MV-4-11 (cell line): ENCODE data around the gene ANK2.
"Not testable (repeated sequence)": the region's sequence is repeated elsewhere in the genome, so short reads cannot be mapped to it uniquely, and the experiment has no call there.

ENCODE experiments used
- DNase-seq: peaks from one replicate; lab custom pipeline; 2025; lab: John Stamatoyannopoulos, UW

Gene ANK2

DNA sequence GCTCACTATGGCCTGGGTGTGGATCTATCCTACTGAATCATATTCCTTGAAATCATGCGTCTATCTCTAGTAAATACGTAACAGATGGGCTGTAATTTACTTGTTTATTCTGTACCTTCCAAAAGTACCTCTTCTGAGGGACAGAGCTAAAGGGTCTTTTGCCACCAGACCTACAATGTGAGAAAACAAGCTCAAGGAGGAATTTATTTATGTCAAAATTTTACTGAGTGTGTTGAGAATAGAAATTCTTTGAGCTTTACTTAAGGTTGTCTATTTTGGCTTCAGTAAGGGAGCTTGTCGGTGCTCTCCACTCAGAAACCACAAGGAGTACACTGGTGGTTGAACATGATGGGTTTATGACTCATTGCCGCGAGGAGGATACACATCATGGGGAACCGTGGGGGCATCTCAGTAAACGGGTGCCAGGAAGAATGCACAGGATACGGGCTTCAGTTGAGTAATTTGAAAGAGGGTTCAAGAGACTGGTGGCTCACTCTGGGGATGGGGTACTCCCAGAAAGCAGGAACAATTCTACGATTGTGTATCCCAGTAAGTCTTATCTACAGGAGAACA is 3.0 kb downstream of the ANK2 start:
- peak; percentile 52 for DNase-seq

DNA sequence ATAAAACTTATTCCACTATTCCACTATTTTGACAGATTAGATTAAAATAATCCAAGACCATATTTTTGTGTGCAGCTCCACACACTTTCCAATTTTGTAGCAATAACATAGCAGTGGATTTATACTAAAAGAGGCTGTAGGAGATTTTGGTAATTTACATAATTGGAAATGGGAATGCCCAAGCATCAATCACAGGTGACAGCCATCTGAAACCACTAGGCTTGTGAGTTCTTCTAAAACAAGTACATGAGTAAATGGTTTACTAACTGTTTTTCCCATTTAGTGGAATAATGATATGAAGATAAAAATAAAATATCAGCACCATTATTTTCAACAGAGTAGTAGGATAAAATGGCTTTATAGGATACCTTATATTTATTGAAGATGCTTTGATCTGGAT is 4.4 kb downstream of the ANK2 start:
- no peak for DNase-seq

DNA sequence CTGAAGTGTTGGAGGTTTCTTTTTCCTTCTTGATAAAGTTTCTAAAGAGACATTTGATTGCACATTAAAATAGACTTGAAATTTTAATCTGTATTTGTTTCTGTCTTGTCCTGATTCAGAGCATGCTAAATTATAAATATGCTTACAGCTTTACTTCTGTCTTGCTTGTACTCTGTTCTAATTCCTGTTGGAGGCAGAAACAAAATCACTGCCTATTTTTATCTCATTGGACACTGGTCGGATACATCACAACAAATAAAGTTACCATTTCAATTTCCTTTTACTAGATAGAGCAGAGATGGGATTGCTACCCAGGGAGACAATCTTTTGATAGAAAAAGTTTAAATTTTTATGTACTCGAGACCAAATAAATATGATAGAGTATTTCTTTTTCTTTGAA is 6.9 kb downstream of the ANK2 start:
- no peak for DNase-seq

DNA sequence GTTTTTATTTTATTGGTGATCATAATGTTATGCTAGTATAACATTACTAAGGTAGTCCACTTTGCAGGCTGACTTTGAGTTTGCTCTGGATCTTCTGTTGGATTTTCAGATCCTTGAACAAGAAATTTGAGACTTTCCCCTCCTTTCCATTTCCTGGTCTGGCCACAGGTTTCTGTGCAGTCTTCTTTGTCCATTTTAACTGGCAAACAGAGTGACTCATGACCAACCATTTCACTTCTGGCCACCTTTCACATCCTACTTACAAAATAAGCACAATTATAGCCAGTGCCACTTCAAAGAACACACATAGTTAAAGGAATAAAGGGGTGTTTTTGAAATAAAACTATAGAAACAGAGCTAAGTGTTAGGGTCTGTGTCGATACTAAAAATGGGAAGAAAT is 8.4 kb downstream of the ANK2 start:
- no peak for DNase-seq

DNA sequence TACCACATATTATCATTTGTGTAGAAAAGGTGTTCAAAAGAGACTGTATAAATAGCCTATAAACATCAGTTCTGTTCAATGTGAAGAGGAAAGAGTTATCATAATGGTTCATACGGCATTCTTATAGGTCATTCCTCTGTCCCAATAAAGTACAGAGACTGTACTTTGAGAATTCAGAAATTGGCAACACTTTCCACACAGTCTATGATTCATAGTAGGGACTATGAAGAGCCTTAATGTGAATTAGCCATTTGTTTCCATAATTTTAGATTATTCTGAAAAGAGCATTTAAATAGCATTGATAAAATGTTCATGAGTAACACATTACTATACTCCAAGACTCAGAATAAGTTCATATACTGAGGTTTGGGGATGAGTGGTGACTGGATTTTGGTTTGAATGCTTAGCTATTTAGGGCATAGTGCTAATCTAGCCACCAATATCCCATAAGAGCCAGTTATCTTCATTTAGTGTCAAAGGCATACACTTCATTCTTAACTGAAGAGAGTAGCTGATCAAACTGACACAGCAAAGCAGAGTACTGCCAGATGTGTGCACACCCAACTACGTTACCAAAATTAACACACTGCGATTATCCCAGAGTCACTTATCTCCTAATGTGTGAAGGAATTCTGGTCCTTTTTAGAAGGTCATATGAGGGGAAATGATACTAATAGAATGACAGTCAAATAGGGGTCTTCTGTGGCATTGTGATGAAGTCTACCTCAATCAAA is 10.2 kb downstream of the ANK2 start:
- no peak for DNase-seq

DNA sequence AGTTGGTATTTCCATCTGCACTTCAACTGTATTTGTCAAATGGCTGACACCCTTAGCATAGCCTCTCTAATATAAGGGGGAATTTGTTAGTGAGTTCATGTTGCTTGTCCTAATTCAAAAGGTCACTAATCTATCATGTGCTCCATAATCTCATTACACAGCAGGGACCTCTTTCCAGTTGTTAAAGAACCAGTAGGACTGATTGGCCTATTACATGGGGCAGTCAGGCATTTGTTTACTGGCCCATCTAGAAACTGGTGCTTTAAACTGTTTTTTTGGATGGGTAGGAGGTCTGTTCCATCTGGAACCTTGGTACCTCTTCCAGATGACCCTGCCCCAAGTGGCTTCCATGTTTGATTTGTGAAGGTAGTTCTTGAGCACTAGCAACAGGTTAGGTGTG is 11.4 kb downstream of the ANK2 start:
- no peak for DNase-seq

DNA sequence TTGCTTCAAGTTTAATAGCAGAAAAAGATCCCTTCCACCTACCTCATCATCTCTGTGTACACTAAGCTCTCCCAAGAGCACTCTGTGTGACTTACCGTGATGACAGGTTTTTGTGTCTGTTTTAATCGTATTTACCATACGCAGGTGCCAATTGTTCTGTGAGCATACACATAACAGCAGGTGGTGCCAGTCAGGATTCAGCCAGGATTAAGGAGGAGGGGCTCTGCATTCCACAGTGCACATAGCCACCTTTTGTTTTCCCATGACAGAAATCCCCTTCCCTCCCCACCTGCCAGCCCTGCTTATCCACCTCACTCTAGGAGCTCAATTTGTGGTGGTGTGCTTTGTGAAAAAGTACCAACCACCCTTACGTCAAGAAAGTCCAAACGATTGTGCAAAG is 14.8 kb downstream of the ANK2 start:
- no peak for DNase-seq

DNA sequence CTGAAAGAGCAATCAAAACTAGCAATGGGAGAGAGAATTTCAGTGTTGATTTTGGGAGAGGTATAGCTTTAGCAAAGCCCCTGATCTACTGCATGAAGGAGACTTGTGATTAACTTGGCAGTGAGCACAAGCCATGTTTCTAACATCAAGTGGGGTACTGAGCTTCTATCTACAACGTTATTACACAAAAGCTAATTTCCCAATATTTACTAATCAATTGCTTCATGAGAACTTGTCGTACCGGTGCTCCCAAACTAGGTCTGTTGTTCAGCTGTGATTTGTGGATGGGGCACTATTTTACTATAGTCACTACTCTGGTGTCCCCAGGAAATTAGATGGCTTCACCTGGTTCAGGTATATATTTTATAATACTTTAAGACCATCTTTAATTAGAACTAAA is 16.2 kb downstream of the ANK2 start:
- no peak for DNase-seq

DNA sequence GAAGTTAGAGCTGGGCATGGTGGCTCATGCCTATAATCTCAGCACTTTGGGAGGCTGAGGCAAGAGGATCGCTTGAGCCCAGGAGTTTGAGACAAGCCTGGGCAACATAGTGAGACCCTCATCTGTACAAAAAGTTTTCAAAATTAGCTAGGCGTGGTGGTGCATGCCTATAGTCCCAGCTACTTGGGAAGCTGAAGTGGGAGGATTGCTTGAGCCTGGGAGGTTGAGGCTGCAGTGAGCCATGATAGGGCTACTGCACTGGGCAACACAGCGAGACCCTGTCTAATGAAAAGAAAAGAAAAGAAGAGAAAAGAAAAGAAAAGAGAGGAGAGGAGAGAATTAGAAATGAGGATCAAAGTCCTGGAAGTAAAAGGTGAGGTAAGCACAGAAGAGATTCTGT is 19.3 kb downstream of the ANK2 start:
- DNase-seq, result not testable (repeated sequence)

DNA sequence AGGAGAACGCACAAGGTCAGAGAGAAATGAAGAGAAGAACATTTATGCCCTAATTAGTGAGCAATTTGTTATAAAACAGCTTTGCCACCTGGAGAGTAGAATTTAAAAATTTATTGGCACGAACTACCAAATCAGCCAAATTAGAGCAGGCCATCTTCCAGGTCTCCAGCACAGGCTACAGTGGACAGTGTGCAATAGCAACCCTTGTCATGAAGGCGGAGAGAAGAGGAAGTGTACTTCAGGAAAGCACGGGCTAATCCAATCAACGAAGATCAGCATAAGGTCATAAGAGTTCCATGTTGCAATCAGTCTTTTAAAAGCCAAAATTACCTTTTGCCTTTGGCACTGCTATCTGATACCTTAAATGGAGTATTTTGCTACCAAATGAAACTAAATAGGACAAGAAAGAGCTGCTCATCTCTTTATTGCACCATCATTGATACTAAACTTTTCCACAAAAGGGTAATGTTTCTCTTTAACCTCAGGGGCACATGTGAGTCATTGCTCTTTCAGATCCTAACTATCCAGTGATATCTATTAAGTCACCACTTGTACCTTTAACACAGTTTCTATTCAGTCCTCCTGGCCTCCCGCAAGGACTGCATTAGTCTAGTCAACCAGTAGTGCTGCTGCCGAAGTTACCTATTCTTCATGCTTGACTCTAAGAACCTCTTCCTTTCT is 19.9 kb downstream of the ANK2 start:
- peak; percentile 44 for DNase-seq

DNA sequence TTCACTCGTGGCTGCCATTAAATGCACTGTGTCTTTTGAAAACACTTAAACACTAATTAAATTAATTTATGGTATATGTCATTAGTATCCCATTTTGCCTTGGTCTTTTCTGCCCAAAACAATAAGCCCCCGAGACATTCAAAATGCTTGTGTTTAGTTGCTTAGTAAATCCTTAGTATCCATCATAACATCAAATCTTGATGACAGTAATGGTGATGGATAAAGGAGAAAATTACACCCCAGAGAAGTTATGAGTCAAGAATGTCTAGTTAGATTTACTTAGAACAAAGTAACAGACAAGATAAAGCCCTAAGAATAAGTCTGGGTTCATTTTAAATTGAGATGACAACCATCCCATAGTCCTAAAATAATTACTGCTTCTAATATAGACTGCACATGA is 21.3 kb downstream of the ANK2 start:
- no peak for DNase-seq

DNA sequence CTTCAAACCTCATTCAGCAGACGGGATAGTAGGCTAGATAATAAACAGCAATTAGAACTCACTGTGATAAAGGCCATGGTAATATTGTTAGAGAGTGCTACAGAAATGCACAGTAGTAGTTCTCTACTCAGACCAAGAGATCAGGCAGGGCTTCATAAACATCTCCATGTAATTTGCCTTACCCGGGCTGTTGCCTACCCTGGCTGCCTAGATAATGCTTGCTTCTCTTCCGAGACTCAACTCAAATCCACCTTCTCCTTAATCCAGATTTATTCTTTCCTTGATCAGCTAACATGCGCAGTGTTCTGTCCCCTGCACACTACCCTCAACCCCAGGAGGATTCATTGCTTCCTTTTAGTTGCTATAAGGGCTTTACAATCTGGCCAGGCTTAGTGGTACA is 21.8 kb downstream of the ANK2 start:
- no peak for DNase-seq

DNA sequence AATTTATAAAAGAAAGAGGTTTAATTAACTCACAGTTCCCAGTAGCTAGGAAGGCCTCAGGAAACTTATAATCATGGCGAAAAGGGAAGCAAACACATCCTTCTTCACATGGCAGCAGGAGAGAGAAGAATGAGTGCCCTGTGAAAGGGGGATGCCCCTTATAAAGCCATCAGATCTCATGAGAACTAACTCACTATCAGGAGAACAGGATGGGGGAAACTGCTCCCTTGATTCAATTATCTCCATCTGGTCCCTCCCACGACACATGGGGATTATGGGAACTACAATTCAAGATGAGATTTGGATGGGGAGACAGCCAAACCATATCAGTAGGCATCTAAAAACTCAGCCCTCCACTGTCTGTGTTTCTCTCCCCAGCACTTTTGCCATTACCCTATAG is 22.4 kb downstream of the ANK2 start:
- DNase-seq, result no peak

DNA sequence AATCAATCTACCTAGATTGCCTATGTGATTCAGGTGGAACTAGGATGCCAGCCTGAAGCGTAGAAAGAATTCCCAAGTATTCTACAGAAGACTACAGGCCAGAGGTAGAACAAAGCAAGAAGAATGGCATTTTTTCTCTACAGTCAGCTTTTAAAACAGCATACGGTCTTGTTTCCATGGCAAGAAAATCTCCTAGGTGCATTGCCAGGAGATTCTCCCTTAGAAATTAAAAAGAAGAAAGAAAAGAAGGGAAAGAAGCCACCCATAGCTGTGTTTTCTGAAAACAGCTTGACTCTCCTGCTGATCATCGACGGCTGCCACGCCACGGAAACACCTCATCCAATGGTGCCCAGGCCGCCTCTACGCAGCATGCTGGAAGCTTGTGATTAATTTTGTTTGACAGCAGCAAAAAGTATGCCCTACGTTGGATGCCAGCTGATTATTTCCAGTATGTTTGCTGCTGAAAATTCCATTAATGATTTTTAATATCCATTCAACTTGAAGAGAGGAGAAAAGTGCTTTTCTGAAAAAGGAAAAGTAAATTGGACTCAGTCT is 24.1 kb downstream of the ANK2 start:
- DNase-seq, result no peak

DNA sequence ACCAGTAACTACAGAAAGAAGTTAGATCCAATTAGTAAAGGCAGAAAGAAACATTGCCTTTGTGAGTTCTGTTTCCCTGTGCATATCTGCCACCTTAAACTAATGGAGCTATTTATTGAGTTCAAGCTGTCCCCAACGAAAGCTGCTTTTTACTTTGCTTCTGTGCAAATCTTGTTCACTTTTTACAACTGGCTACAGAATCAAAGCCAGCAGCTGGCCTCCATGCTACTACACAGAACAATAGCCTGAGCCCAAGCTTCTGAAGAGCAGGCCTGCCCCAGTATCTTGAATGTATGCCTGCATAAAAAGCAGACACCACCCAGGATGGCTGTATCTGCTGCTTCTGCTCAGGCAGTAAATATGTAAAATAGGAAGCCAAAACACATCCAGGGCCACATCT is 28.1 kb downstream of the ANK2 start:
- DNase-seq, result no peak

DNA sequence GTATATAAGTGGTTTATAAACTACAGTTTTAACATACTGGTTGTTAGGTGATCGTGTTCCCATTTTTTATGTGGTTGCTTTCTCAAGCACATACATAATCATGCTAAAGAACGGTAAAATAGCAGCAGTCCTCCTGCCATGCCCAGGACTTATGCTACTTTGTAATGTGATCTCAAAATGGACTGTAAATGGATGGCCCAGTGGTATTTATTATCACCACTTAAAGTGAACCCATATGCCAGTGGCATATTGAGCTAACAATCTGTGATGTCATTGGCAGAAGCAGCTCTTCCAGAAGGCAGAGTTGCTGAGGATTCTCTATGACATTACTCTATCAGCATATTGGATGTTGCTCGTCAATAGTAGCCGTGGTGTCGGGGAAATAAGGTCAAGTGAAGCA is 28.6 kb downstream of the ANK2 start:
- DNase-seq, result no peak

DNA sequence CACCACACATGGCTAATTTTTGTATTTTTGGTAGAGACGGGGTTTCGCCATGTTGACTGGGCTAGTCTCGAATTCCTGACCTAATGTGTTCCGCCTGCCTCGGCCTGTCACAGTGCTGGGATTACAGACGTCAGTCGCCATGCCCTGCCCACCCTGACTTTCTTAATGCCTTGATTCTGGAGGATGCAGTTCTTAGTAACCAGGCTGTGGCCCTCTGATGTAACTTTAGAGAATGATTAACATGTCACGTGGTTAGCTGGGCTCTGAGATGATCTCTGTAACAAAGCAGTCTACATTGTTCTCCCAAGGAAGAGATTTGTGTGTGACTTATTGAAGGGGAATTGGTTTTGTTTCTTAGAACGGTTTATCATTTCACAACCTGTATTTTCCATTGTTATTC is 30.6 kb downstream of the ANK2 start:
- no peak for DNase-seq

DNA sequence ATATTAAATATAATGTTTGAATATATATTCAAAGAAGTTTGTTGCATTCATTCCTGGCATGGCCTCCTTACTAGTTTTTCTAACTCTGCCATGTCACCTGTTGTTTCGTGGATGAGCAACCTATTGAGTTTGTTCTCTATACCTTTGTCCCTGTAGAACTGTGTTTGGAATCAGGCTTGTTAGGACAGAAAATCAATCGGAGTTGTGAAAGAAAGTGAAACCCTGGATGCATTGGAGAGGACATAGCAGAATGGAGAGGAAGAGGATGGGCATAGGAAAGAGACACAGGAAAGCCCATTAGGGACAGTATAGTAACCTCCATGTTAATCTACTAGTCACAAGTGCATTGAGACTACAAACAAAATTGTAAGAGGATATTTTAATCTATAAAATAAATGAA is 31.2 kb downstream of the ANK2 start:
- DNase-seq, result no peak

DNA sequence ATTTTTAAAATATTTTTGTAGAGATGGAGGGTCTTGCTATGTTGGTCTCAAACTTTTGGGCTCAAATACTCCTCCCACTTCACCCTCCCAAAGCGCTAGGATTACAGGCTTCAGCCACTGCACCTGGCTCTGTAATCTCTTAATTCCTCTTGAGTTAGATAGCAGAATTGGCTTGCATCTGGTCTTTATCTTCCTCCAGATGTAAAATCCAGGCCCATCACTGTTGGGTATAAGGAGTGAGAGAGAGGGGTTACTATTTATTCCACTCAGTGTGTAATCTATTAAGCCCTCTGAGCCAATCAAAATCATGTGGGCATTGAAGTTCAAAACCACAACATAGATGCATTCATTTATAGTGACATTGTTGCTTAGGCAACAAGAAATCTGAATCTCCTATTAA is 33.9 kb downstream of the ANK2 start:
- no peak for DNase-seq

DNA sequence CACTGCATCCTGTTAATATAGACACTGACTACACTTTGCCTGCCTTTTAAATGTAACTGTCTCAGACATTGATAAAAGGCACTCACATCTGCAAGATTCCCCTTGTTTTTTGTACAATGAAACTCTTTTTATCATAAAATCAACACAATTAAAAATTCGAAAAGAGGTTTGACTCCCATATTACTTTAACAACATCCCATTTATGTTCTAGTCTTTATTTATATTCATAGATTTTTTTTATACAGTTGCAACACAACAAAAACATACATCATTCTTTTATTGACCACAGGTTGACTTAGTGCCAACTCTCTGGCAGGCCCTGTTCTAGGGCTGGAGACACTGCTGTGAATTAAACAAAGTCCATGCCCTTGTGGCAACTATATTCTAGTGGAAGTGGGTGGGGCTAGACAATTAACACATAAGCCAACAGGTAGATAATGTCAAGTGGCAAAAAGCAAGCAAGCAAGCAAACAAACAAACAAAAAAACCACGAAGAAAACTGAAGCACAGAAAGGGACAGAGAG is 36.8 kb downstream of the ANK2 start:
- DNase-seq, result no peak

DNA sequence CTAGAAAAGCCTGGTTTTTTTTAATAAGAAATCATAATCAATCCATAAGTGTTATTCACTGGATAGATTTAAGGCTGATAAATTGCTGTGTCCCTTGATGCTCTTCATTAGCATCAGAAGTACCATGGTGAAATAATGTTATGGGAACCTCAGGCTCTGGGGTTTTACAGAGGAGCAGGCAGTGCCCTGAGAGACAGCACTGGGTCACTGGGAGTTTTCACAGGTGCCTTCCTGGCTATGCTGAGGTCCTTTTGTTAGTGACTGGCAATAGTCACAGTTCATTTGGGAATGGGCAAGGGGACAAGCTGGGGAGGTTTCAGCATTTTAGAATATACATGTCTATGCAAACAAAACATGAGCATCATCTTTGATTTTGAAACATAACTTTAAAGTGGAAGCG is 38.6 kb downstream of the ANK2 start:
- DNase-seq, result no peak

DNA sequence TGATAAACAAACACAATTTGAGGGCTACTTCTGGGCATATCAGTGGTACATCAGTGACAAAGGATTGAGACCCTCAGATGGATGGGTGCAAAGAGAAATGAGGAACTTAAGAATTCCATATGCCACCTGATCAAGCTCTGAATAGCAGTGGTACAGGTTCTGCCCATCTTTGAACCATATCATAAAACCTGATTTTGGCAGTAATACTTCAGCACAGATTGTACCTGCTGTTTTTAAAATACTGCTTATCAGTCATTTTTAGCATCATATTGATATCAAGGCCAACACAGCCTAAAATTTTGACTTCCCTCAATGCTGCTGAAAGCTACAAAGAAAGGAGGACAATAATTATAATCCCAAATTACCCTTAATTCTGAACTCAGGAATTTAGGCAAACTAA is 41.5 kb downstream of the ANK2 start:
- DNase-seq, result no peak

DNA sequence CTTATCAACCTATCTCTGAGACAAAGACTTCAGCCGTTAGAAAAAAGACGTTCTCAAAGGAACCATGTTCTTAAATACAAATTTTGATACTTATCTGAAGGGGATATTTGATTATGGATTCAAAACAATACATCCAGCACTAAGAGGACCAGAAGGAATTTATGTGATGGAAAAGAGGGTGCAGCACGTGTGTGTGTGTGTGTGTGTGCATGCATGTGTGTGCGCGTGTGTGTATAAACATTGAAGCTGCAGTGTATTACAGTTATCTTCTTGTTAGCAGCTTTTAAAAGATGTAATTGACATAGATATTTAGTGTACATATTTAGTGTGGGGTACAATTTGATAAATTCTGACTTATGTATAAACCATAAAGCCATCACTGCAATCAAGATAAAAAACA is 44.9 kb downstream of the ANK2 start:
- no peak for DNase-seq
